Measurements from ENCODE around the gene CDH23.

The CDH23 gene

GRCh38 chr10:71511206-71511605 is 114.5 kb downstream of the CDH23 start:
- Mint-ChIP-seq H3K36me3 (ENCODE audit: low read depth) (no peaks in the 10 kb centered on the region), H3K27ac (no peak overlapping the region), H3K27me3 (ENCODE audit: low read depth) (no peaks in the 10 kb centered on the region), H3K4me1 (ENCODE audit: low read depth) (no peaks in the 10 kb centered on the region), H3K9me3 (no peaks in the 10 kb centered on the region), H3K4me3 (no peak overlapping the region)

- Mint-ChIP-seq H3K4me1 (ENCODE audit: low read depth) (no peaks in the 10 kb centered on the region), H3K4me3 (no peak overlapping the region), H3K27me3 (ENCODE audit: low read depth) (no peaks in the 10 kb centered on the region), H3K27ac (no peak overlapping the region), H3K9me3 (no peaks in the 10 kb centered on the region), H3K36me3 (ENCODE audit: low read depth) (no peaks in the 10 kb centered on the region)
These were observed 115.6 kb downstream of the CDH23 start for GRCh38 chr10:71512312-71512711.

GRCh38 chr10:71512761-71513539 is 116.2 kb downstream of the CDH23 start:
- no peaks in the 10 kb centered on the region for H3K4me1 Mint-ChIP-seq (ENCODE audit: low read depth)
- H3K4me3 Mint-ChIP-seq = no peak overlapping the region
- H3K27me3 Mint-ChIP-seq (ENCODE audit: low read depth) = no peaks in the 10 kb centered on the region
- H3K9me3 Mint-ChIP-seq = no peaks in the 10 kb centered on the region
- no peaks in the 10 kb centered on the region for H3K36me3 Mint-ChIP-seq (ENCODE audit: low read depth)
- H3K27ac Mint-ChIP-seq = no peak overlapping the region

GRCh38 chr10:71513540-71513853 is 116.8 kb downstream of the CDH23 start:
- no peaks in the 10 kb centered on the region for H3K4me1 Mint-ChIP-seq (ENCODE audit: low read depth)
- H3K4me3 Mint-ChIP-seq = no peak overlapping the region
- no peak overlapping the region for H3K27ac Mint-ChIP-seq
- H3K27me3 Mint-ChIP-seq (ENCODE audit: low read depth) = no peaks in the 10 kb centered on the region
- no peaks in the 10 kb centered on the region for H3K9me3 Mint-ChIP-seq
- H3K36me3 Mint-ChIP-seq (ENCODE audit: low read depth) = no peaks in the 10 kb centered on the region

GRCh38 chr10:71513936-71514335 is 117.2 kb downstream of the CDH23 start:
- Mint-ChIP-seq H3K27me3 (ENCODE audit: low read depth) (no peaks in the 10 kb centered on the region), H3K4me3 (no peak overlapping the region), H3K36me3 (ENCODE audit: low read depth) (no peaks in the 10 kb centered on the region), H3K4me1 (ENCODE audit: low read depth) (no peaks in the 10 kb centered on the region), H3K27ac (no peak overlapping the region), H3K9me3 (no peaks in the 10 kb centered on the region)

GRCh38 chr10:71515531-71516172 is 118.9 kb downstream of the CDH23 start:
- H3K27me3 Mint-ChIP-seq (ENCODE audit: low read depth) = no peaks in the 10 kb centered on the region

GRCh38 chr10:71516890-71517289 is 120.2 kb downstream of the CDH23 start:
- Mint-ChIP-seq H3K27me3 (ENCODE audit: low read depth) (no peaks in the 10 kb centered on the region), H3K9me3 (no peaks in the 10 kb centered on the region), H3K4me1 (ENCODE audit: low read depth) (no peaks in the 10 kb centered on the region), H3K36me3 (ENCODE audit: low read depth) (no peaks in the 10 kb centered on the region), H3K4me3 (no peak overlapping the region), H3K27ac (no peak overlapping the region)

More at GRCh38 chr10:71515531-71516172, 118.9 kb downstream of the CDH23 start:
- no peaks in the 10 kb centered on the region for H3K4me1 Mint-ChIP-seq (ENCODE audit: low read depth)
- H3K36me3 Mint-ChIP-seq (ENCODE audit: low read depth) = no peaks in the 10 kb centered on the region
- H3K4me3 Mint-ChIP-seq = no peak overlapping the region
- H3K27ac Mint-ChIP-seq = no peak overlapping the region
- no peaks in the 10 kb centered on the region for H3K9me3 Mint-ChIP-seq

- Mint-ChIP-seq H3K27ac (no peak overlapping the region), H3K27me3 (ENCODE audit: low read depth) (no peaks in the 10 kb centered on the region), H3K4me3 (no peak overlapping the region), H3K36me3 (ENCODE audit: low read depth) (no peaks in the 10 kb centered on the region), H3K9me3 (no peaks in the 10 kb centered on the region), H3K4me1 (ENCODE audit: low read depth) (no peaks in the 10 kb centered on the region)
These were observed 120.8 kb downstream of the CDH23 start for GRCh38 chr10:71517298-71518169.

GRCh38 chr10:71520042-71520441 is 123.3 kb downstream of the CDH23 start:
- no peaks in the 10 kb centered on the region for H3K36me3 Mint-ChIP-seq (ENCODE audit: low read depth)
- H3K27me3 Mint-ChIP-seq (ENCODE audit: low read depth) = no peaks in the 10 kb centered on the region
- H3K27ac Mint-ChIP-seq = no peak overlapping the region
- H3K4me3 Mint-ChIP-seq = no peak overlapping the region
- no peaks in the 10 kb centered on the region for H3K9me3 Mint-ChIP-seq
- H3K4me1 Mint-ChIP-seq (ENCODE audit: low read depth) = no peaks in the 10 kb centered on the region

GRCh38 chr10:71521504-71522441 is 125.1 kb downstream of the CDH23 start:
- Mint-ChIP-seq H3K27me3 (ENCODE audit: low read depth) (no peaks in the 10 kb centered on the region), H3K9me3 (no peaks in the 10 kb centered on the region), H3K36me3 (ENCODE audit: low read depth) (no peaks in the 10 kb centered on the region), H3K4me1 (ENCODE audit: low read depth) (no peaks in the 10 kb centered on the region), H3K27ac (no peak overlapping the region), H3K4me3 (no peak overlapping the region)

GRCh38 chr10:71522442-71523144 is 125.9 kb downstream of the CDH23 start:
- no peaks in the 10 kb centered on the region for H3K36me3 Mint-ChIP-seq (ENCODE audit: low read depth)
- H3K27ac Mint-ChIP-seq = no peak overlapping the region
- H3K27me3 Mint-ChIP-seq (ENCODE audit: low read depth) = no peaks in the 10 kb centered on the region
- no peaks in the 10 kb centered on the region for H3K9me3 Mint-ChIP-seq
- no peak overlapping the region for H3K4me3 Mint-ChIP-seq
- no peaks in the 10 kb centered on the region for H3K4me1 Mint-ChIP-seq (ENCODE audit: low read depth)

- Mint-ChIP-seq H3K9me3 (no peaks in the 10 kb centered on the region), H3K36me3 (ENCODE audit: low read depth) (no peaks in the 10 kb centered on the region), H3K27me3 (ENCODE audit: low read depth) (no peaks in the 10 kb centered on the region), H3K27ac (no peak overlapping the region), H3K4me1 (ENCODE audit: low read depth) (no peaks in the 10 kb centered on the region), H3K4me3 (no peak overlapping the region)
These were observed 127.0 kb downstream of the CDH23 start for GRCh38 chr10:71523756-71524155.

- Mint-ChIP-seq H3K27me3 (ENCODE audit: low read depth) (no peaks in the 10 kb centered on the region), H3K36me3 (ENCODE audit: low read depth) (no peaks in the 10 kb centered on the region), H3K27ac (no peak overlapping the region), H3K9me3 (no peaks in the 10 kb centered on the region), H3K4me1 (ENCODE audit: low read depth) (no peaks in the 10 kb centered on the region), H3K4me3 (no peak overlapping the region)
These were observed 128.4 kb downstream of the CDH23 start for GRCh38 chr10:71525092-71525491.

All from T-helper 1 cell treated with Interleukin-12 subunit alpha and Interleukin-12 subunit beta and Interleukin-4 antibody, amounts not matched to agents 30 μg/mL and 1 μg/mL, for 36 hours (primary cell).